Endothelial cell of umbilical vein (primary cell): Measurements from ENCODE around the gene NMU. TPM values are rescaled to one million over a fixed set of nuclear protein-coding genes. Genes with fewer than 3 reads are reported as not detected.

Source experiments
- BruUV-seq: library from RNA; stranded (reverse); fragments of 400-500 nt; replicated peaks from 2 replicates; lab custom pipeline; 2021; lab: Mats Ljungman, UMichigan
- CTCF ChIA-PET: fragments of 300-600, 350-600 bp; sonication (Branson Sonifier 250); formaldehyde crosslinking; loops from one replicate; lab custom pipeline; 2021; ENCODE audit warnings: antibody characterized with exemption, inconsistent platforms; lab: Charles Lee
- POLR2A ChIA-PET: fragments of 300-600, 350-600 bp; sonication (Branson Sonifier 250); formaldehyde crosslinking; loops from one replicate; lab custom pipeline; 2021; ENCODE audit warnings: antibody characterized with exemption, inconsistent platforms; lab: Charles Lee
- DNase-seq: peaks from one replicate; pipeline ENCODE4 v3.0.0-alpha.2; 2011; ENCODE audit warnings: low read depth, low spot score
- FAIRE-seq: peaks from 2 replicates; lab custom pipeline; 2011; peaks lifted over from hg19 to GRCh38; lab: Jason Lieb, UNC
- H2AFZ ChIP-seq: 2 replicates; pipeline ENCODE4 v1.6.0; 2012; ENCODE audit warnings: low read depth, low read length, control low read depth, inconsistent platforms
- H3K27ac ChIP-seq: 2 replicates; pipeline ENCODE4 v1.5.1; 2011; ENCODE audit warnings: low read depth, mild to moderate bottlenecking, control low read depth, low read length, moderate library complexity; ENCODE audit not compliant: insufficient read depth
- H3K27me3 ChIP-seq, 2 experiments: 2 replicates each; pipeline versions ENCODE4 v1.6.0 to v1.6.1; 2011; ENCODE audit warnings: low read length in 2 of 2, mixed read lengths in 1 of 2; ENCODE audit not compliant: control insufficient read depth in 2 of 2, insufficient read depth in 2 of 2
- H3K36me3 ChIP-seq, 2 experiments: 2 replicates in 1 of 2; 3 replicates in 1 of 2; pipeline ENCODE4 v1.5.1; 2011; ENCODE audit warnings: low read length in 2 of 2, mild to moderate bottlenecking in 1 of 2, moderate library complexity in 1 of 2; ENCODE audit not compliant: control insufficient read depth in 2 of 2, insufficient read depth in 2 of 2; ENCODE audit errors: extremely low read depth in 1 of 2
- H3K4me1 ChIP-seq: 3 replicates; pipeline ENCODE4 v1.5.1; 2011; ENCODE audit warnings: mild to moderate bottlenecking, low read length; ENCODE audit not compliant: control insufficient read depth, insufficient read depth; ENCODE audit errors: extremely low read depth
- H3K4me2 ChIP-seq: 2 replicates; pipeline ENCODE4 v1.6.1; 2011; ENCODE audit warnings: low read length, control low read depth, mixed read lengths; ENCODE audit not compliant: insufficient read depth
- H3K4me3 ChIP-seq, 3 experiments: fragments of 200-600 bp in 1 of 3; sonication (generic), shearing (Covaris generic) in 1 of 3; replicated peaks in 1 of 3; 2 replicates each; pipeline ENCODE4 v1.5.1; 2011 to 2016; ENCODE audit warnings: control low read depth in 3 of 3, low read length in 3 of 3, mild to moderate bottlenecking in 2 of 3, inconsistent platforms in 1 of 3, low read depth in 1 of 3, moderate library complexity in 1 of 3; ENCODE audit not compliant: insufficient read depth in 1 of 3
- H3K79me2 ChIP-seq: 2 replicates; pipeline ENCODE4 v1.6.0; 2012; ENCODE audit warnings: low read length, inconsistent platforms; ENCODE audit not compliant: control insufficient read depth, insufficient read depth
- H3K9ac ChIP-seq: replicated peaks from 2 replicates; pipeline ENCODE3; 2011; ENCODE audit warnings: low read length, control low read depth; ENCODE audit not compliant: insufficient read depth; ENCODE audit errors: extremely low read depth
- H3K9me1 ChIP-seq: replicated peaks from 3 replicates; pipeline ENCODE4 v1.6.0; 2011; ENCODE audit warnings: mild to moderate bottlenecking, low read length; ENCODE audit not compliant: control insufficient read depth, insufficient read depth; ENCODE audit errors: extremely low read depth
- H3K9me3 ChIP-seq: replicated peaks from 2 replicates; pipeline ENCODE4 v1.5.1; 2012; ENCODE audit warnings: low read length, inconsistent platforms; ENCODE audit not compliant: control insufficient read depth, insufficient read depth
- H4K20me1 ChIP-seq: replicated peaks from 2 replicates; pipeline ENCODE3; 2011; ENCODE audit warnings: mild to moderate bottlenecking, low read length; ENCODE audit not compliant: control insufficient read depth, insufficient read depth; ENCODE audit errors: extremely low read depth
- EZH2 ChIP-seq: IDR thresholded peaks from 2 replicates; pipeline ENCODE4 v1.6.1; 2012; ENCODE audit warnings: borderline replicate concordance, low read depth, mild to moderate bottlenecking, moderate library complexity, low read length, inconsistent platforms; ENCODE audit not compliant: severe bottlenecking
- FOS ChIP-seq: IDR thresholded peaks from 2 replicates; pipeline ENCODE4 v1.6.1; 2011; ENCODE audit warnings: mild to moderate bottlenecking, low read length, moderate library complexity, borderline replicate concordance; ENCODE audit not compliant: insufficient read depth
- GATA2 ChIP-seq: IDR thresholded peaks from 2 replicates; pipeline ENCODE4 v1.7.0; 2011; ENCODE audit warnings: low read depth, mild to moderate bottlenecking, moderate library complexity, mixed read lengths, low read length; ENCODE audit not compliant: insufficient read length, insufficient read depth
- JUN ChIP-seq: IDR thresholded peaks from 2 replicates; pipeline ENCODE4 v1.6.1; 2011; ENCODE audit warnings: borderline replicate concordance, low read depth; ENCODE audit not compliant: insufficient read length, insufficient read depth
- MYC ChIP-seq: IDR thresholded peaks from one replicate; pipeline ENCODE4 v1.6.1; 2011; ENCODE audit warnings: mild to moderate bottlenecking, low read depth, low read length
- POLR2A ChIP-seq: IDR thresholded peaks from 2 replicates; pipeline ENCODE4 v1.6.1; 2012; ENCODE audit warnings: low read depth, mild to moderate bottlenecking, control low read depth, low read length
- POLR2AphosphoS5 ChIP-seq: IDR thresholded peaks from 2 replicates; pipeline ENCODE4 v1.6.1; 2012; ENCODE audit warnings: low read depth, mild to moderate bottlenecking, control low read depth, low read length, moderate library complexity; ENCODE audit not compliant: insufficient read depth
- dilution Hi-C: fragments of 300-500 bp; cut with MboI; formaldehyde crosslinking; loops from one replicate; pipeline ENCODE4 v1.15.0; 2019; ENCODE audit warnings: low sequenced_read_pairs; ENCODE audit not compliant: extremely low pct_ligation_motif_present
- intact Hi-C: fragments of 100-400 bp; cut with micrococcal nuclease; formaldehyde crosslinking; loops from one replicate; pipeline ENCODE4 v1.10.0; 2022
- polyA plus RNA-seq, 4 experiments: library from polyadenylated mRNA; depleted of rRNA in 3 of 4; stranded (reverse) in 3 of 4; unstranded in 1 of 4; fragments of >200 nt; gene quantifications; 2 replicates each; pipeline versions ENCODE4 v1.2.1 to v1.2.3, GENCODE V29; 2011 to 2012; ENCODE audit warnings: missing spikeins in 1 of 4
- total RNA-seq: library from RNA; stranded (reverse); gene quantifications from 2 replicates; pipeline ENCODE4 v1.2.3, GENCODE V29; 2021
- TF ChIP-seq, protein P1 (sequence below), 2 donors: IDR thresholded peaks; 1 replicate in 1 of 2; 2 replicates in 1 of 2; pipeline ENCODE4 v1.5.1; 2011; ENCODE audit warnings: low read length in 2 of 2, mild to moderate bottlenecking in 2 of 2, moderate library complexity in 2 of 2, control low read depth in 1 of 2, inconsistent platforms in 1 of 2, low read depth in 1 of 2; ENCODE audit not compliant: insufficient read depth in 1 of 2; ENCODE audit errors: extremely low read depth in 1 of 2
- TF ChIP-seq, protein P2 (sequence below): IDR thresholded peaks from 2 replicates; pipeline ENCODE4 v1.6.1; 2011; ENCODE audit not compliant: insufficient read depth, insufficient read length

The NMU gene
- total and polyA plus RNA-seq, 2 donors (not counting 3 experiments of a cell fraction or from before 2014, with no cell fraction given), result 1.4 to 3.7 TPM

DNA sequence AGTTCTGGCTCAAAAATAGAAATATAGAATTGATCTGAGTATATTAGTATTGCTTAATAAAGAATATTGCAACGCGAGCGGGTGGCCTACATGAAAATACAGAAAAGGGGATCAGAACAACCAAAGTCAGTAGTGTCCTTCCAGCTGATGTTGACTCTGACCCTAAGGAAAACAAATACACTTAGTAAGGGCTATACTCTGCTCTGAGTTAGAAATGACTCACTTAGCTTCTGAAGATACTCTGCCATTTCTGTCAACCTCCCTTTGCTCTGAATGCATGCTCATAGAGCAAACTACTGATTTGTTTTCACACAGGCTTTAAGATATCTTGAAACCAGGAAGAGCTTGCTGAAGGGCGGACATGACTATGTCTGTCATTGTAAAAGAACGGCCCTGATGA is 22.6 kb upstream of the NMU start:
- Histone ChIP-seq H3K4me2 (no peak overlapping the region), H3K79me2 (no peaks in the 10 kb centered on the region), H3K36me3 (no peaks in the 10 kb centered on the region), H4K20me1 (no peaks in the 10 kb centered on the region), H3K4me3 (no peak overlapping the region), H3K9me1 (no peaks in the 10 kb centered on the region), H3K9ac (no peak overlapping the region), H3K9me3 (no peaks in the 10 kb centered on the region), H3K27me3 (peaks cover 0 to 3% of the 10 kb centered on the region in 2 experiments), H2AFZ (no peak overlapping the region), H3K4me1 (no peaks in the 10 kb centered on the region), H3K27ac (no peak overlapping the region)
- ChIA-PET CTCF (interaction anchor here (1.6 kb wide), 1 partner anchor 9 kb away, joined by 5 read pairs; no protein-coding TSS in a partner anchor), POLR2A (no interaction called here)
- dilution Hi-C loops (no loop called here), intact Hi-C loops (no loop called here)
- TF ChIP-seq, protein P1, sequence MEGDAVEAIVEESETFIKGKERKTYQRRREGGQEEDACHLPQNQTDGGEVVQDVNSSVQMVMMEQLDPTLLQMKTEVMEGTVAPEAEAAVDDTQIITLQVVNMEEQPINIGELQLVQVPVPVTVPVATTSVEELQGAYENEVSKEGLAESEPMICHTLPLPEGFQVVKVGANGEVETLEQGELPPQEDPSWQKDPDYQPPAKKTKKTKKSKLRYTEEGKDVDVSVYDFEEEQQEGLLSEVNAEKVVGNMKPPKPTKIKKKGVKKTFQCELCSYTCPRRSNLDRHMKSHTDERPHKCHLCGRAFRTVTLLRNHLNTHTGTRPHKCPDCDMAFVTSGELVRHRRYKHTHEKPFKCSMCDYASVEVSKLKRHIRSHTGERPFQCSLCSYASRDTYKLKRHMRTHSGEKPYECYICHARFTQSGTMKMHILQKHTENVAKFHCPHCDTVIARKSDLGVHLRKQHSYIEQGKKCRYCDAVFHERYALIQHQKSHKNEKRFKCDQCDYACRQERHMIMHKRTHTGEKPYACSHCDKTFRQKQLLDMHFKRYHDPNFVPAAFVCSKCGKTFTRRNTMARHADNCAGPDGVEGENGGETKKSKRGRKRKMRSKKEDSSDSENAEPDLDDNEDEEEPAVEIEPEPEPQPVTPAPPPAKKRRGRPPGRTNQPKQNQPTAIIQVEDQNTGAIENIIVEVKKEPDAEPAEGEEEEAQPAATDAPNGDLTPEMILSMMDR (IDR thresholded peaks at IDR 0.05; ENCODE audit: extremely low read depth in 1 of 2, insufficient read depth in 1 of 2, low read depth in 1 of 2, low read length in 2 of 2), result no peak
- BruUV-seq, result no TSS peak
- DNase-seq (no peak), FAIRE-seq (no peak)

DNA sequence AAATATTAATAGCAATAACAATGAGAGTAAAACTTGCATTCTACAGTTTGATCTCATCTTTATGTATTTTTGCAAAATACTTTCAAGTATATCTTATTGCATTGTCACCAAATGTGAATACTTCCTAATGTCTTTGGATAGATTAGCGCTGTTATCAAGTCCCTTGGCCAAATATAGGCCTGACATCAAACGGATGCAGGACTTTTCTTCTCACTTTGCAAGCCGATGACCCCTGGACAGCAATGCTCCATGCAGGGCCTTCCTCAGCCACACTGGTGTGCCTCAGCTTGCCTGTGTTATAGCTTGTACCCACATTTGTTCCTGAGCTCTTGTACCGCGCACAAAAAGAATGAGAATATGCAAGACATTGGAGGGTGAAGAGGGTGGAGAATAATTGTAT is 18.0 kb upstream of the NMU start:
- no peaks in the 10 kb centered on the region for H4K20me1 ChIP-seq
- TF ChIP-seq MYC, result no peak
- TF ChIP-seq FOS, result no peak
- no peak for TF ChIP-seq POLR2AphosphoS5
- TF ChIP-seq EZH2, result no peak
- TF ChIP-seq GATA2, result no peak
- TF ChIP-seq, protein P1 (IDR thresholded peaks at IDR 0.05; ENCODE audit: extremely low read depth in 1 of 2, insufficient read depth in 1 of 2, low read depth in 1 of 2, low read length in 2 of 2), result no peak
- no peak for TF ChIP-seq JUN
- no peak for TF ChIP-seq POLR2A
- TF ChIP-seq, protein P2, sequence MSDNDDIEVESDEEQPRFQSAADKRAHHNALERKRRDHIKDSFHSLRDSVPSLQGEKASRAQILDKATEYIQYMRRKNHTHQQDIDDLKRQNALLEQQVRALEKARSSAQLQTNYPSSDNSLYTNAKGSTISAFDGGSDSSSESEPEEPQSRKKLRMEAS, result no peak
- no peaks in the 10 kb centered on the region for H3K4me1 ChIP-seq
- ChIA-PET CTCF (no interaction called here), POLR2A (no interaction called here)
- H3K27ac ChIP-seq, result no peak overlapping the region
- H2AFZ ChIP-seq, result no peak overlapping the region
- H3K4me3 ChIP-seq, result no peak overlapping the region
- no peak for DNase-seq
- dilution Hi-C loops, result no loop called here
- H3K36me3 ChIP-seq, result no peaks in the 10 kb centered on the region
- no peaks in the 10 kb centered on the region for H3K9me3 ChIP-seq
- H3K27me3 ChIP-seq, result peaks cover 0 to 10% of the 10 kb centered on the region in 2 experiments
- no peaks in the 10 kb centered on the region for H3K79me2 ChIP-seq
- no TSS peak for BruUV-seq
- intact Hi-C loops, result no loop called here
- no peak overlapping the region for H3K4me2 ChIP-seq
- no peak for FAIRE-seq
- no peak overlapping the region for H3K9ac ChIP-seq
- H3K9me1 ChIP-seq, result no peaks in the 10 kb centered on the region
